Ramos (cell line): ENCODE data around the gene TM9SF3.
"Not testable (repeated sequence)": the region's sequence is repeated elsewhere in the genome, so short reads cannot be mapped to it uniquely, and the experiment has no call there.

Experiments
- in situ Hi-C: fragments of 300-500 bp; cut with MboI; formaldehyde crosslinking; loops from one replicate; pipeline ENCODE4 v1.14.3; 2022; ENCODE audit warnings: low sequenced_read_pairs; ENCODE audit not compliant: unreplicated experiment

The TM9SF3 gene

GRCh38 chr10:96570983-96571964 lies 15.5 kb downstream of the TM9SF3 start:
- in situ Hi-C loops, result no loop called here

- in situ Hi-C loops, result no loop called here
These were observed 16.3 kb downstream of the TM9SF3 start for GRCh38 chr10:96570511-96570910.

- in situ Hi-C loops, result no loop called here
These were observed 18.4 kb downstream of the TM9SF3 start for GRCh38 chr10:96568402-96568801.

GRCh38 chr10:96565774-96566173 lies 21.0 kb downstream of the TM9SF3 start:
- in situ Hi-C loops, result no loop called here

- in situ Hi-C loops, result no loop called here
These were observed 25.6 kb downstream of the TM9SF3 start for GRCh38 chr10:96560966-96561887.

GRCh38 chr10:96560489-96560888 lies 26.3 kb downstream of the TM9SF3 start:
- in situ Hi-C loops, result no loop called here

GRCh38 chr10:96556003-96556402 lies 30.8 kb downstream of the TM9SF3 start:
- in situ Hi-C loops, result no loop called here

DNA sequence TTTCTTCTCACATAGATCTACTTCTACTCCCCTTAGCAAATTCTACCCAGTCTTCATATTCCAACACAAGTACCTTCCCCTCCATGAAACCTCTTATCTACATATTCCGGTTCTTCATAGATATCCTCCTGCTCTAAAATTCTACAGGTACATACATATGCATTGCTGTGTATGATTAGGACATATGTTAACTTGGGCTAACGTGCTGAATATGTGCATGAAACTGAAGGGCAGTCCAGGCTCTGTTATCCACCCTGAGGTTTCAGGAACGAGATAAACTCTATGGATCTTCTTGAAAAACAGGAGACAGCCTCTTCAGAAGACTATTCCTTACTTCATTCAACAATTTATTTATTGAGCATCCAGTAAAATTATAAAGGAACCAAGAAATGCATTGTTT lies 31.5 kb downstream of the TM9SF3 start:
- in situ Hi-C loops, result no loop called here

DNA sequence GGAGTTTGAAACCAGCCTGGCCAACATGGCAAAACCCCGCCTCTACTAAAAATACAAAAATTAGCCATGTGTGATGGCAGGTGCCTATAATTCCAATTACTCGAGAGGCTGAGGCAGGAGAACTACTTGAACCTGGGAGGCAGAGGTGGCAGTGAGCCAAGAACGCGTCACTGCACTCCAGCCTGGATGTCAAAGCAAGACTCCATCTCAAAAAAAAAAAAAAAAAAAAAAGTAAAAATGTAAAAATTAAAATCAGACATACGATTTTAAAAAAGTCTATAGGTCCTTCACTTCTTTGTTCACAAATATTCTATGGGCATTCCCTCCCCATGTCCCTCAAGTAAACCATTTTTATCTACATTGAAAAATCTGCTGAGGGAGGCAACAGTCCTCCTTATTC lies 38.2 kb downstream of the TM9SF3 start:
- in situ Hi-C loops, result no loop called here

- in situ Hi-C loops, result not testable (repeated sequence)
These were observed 41.3 kb downstream of the TM9SF3 start for GRCh38 chr10:96545558-96545957.

DNA sequence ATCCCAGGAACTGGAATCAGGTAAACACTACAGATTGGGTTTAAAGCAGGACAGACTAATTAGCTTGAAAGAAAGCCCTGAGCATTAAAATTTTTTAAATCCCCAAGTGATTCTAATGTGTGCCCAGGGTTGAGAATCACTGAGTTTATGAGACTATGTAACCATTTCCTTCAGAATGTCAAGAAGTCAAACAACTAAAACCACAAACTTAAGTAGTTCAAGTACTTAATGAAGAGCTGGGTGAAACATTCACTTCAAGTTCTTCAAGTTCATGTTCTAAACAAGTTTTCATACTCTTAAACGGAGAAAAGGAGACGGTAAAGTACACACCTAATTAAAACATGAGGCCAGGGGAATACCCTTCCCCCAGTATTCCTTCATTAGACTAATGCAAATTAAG lies 44.9 kb downstream of the TM9SF3 start:
- in situ Hi-C loops, result no loop called here

DNA sequence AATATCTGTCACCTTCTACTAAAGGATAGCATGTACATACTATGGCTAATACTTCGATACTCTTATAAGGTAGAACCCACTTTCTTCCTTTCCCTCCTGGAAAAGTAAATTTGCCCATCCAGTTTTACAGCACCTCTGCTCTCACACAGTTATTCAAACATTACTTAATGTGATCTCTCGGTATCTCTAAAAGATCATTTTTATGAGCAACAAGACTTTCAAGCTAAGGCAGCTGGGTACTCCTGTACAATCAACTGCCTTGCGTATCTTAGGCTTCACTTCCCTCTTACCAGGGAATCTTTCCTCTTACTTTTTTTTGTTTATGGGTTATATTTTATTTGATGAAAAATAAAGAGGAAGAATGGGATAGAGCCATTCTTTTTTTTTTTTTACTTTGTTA lies 46.6 kb downstream of the TM9SF3 start:
- in situ Hi-C loops, result no loop called here

- in situ Hi-C loops, result no loop called here
These were observed 48.1 kb downstream of the TM9SF3 start for GRCh38 chr10:96538683-96539082.

GRCh38 chr10:96536129-96536528 lies 50.7 kb downstream of the TM9SF3 start:
- in situ Hi-C loops, result no loop called here

- in situ Hi-C loops, result no loop called here
These were observed 54.3 kb downstream of the TM9SF3 start for GRCh38 chr10:96532523-96532922.

DNA sequence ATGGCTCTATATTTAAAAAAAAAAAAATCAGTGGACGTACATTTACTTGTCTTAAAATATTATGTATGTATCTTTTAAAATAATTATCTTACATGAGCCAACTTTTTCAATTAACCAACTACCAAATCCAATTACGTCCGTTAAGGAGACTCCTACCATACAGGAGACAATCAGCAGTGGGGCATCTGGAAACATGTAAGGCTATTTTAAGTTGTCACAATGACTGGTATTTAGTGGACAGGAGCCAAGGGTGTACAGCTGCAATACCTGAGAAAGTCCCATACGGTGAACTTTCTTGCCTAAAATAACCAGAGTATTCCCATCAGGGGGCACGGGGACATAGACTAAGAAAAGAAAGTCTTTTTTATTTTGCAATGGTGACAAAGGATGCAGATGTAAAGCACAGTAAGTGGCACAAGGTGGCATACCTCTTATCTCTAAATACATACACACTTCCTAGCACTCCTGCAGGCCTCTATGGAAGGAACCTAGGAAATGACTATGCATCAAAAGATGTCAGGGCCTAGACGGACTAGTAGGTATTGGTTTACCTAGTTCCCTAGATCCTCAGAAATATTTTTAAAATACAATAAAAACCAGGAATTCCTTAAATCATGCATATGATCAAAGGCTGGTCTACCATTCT lies 57.1 kb downstream of the TM9SF3 start:
- in situ Hi-C loops, result no loop called here

DNA sequence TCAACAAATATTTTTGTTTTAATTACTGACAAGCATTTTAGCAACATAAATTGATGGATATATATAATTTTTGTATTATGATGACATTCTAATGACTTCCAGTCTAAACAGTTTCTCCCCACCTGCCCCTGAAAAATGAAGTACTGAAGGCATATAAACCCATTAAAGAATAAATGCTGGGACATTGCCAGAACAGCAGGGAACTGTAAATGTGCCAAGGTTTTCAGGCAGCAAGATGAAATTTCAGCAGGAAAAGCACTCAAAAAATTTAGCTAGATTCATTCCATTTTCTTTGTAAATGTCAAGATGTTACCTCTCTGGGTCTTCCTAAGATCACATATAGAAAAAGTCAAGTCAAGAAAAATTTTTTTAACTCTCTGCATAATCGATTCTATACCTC lies 62.1 kb downstream of the TM9SF3 start:
- in situ Hi-C loops, result no loop called here

- in situ Hi-C loops, result no loop called here
These were observed 69.5 kb downstream of the TM9SF3 start for GRCh38 chr10:96517284-96517683.

- in situ Hi-C loops, result no loop called here
These were observed 70.5 kb downstream of the TM9SF3 start for GRCh38 chr10:96516337-96516736.

- in situ Hi-C loops, result no loop called here
These were observed 72.9 kb downstream of the TM9SF3 start, which contains the start of gene TLL2 for GRCh38 chr10:96513698-96514561. TSS of gene TLL2 (minus strand) at chr10:96513926. CDS start at chr10:96513685, 241 bp downstream.
